GM12873 (cell line): ENCODE data around the gene KCNJ4.

ENCODE experiments used
- CTCF ChIP-seq: IDR thresholded peaks from 2 replicates; pipeline ENCODE4 v1.5.1; 2012; ENCODE audit warnings: low read depth, mild to moderate bottlenecking, moderate library complexity, low read length, control low read depth; ENCODE audit not compliant: insufficient read depth; ENCODE audit errors: missing control alignments

The KCNJ4 gene

GRCh38 chr22:38424525-38425080 is 30.4 kb downstream of the KCNJ4 start:
- TF ChIP-seq CTCF: no peak

DNA sequence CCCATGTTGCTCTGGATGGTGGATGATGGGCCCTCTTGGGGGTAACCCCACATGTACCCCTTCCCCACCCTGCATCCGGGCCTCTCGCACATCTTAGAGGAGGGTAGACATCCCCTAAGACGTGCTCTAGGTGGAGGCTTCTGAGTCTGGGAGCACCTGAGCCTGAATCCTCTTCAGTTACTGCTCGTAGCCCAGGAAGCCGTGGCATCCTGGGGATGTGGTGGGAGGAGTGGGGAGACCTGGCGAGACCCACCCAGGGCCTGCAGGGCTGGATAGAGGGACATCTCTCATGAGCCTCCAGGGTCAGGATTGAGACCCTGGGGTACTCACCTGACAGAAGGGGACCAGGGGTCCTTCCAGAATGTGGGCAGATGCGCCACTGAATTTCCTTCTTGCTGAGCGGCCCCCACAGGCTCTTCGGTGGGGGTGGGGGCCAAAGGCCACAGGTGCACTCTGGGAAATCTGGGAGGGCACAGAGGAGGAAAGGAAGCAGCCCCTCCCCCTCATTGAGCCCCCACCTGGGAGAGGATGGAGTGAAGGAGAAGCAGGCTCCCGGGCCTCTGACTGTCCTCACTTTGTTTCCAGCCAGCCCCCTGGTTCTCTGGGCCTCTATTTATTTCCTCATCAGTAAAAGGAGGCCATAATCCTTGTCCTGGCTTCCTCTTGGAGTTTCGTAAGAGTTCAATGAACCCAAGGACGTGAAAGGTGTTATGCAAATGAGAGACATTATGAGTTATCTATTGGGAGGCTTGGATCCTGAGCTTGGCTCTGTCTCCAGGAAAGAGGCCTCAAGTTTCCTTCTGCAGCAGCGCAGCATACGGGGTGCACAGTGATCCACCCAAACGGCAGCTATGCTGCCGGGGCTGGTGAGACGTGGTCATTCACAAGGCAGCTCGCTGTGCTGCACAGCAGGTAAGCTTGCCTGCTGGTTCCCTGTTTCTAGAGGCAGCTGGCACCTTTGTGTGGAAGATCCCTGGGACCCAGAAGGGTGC is 31.2 kb downstream of the KCNJ4 start:
- TF ChIP-seq CTCF: no peak

- TF ChIP-seq CTCF: no peak
Measured at GRCh38 chr22:38422611-38423511, 32.1 kb downstream of the KCNJ4 start.

- TF ChIP-seq CTCF: no peak
Measured at GRCh38 chr22:38420734-38421133, 34.3 kb downstream of the KCNJ4 start.

- TF ChIP-seq CTCF: no peak
Measured at GRCh38 chr22:38419858-38420160, 35.2 kb downstream of the KCNJ4 start.

GRCh38 chr22:38419121-38419857 is 35.7 kb downstream of the KCNJ4 start:
- no peak for TF ChIP-seq CTCF
